Measurements from ENCODE around the gene NHLH1. TPM values are rescaled to one million over a fixed set of nuclear protein-coding genes. Genes with fewer than 3 reads are reported as not detected.
A peak's percentile ranks its signal among the peaks of the same experiment; 100 is the strongest.

Gene NHLH1
- total RNA-seq, 3 donors from 2014 or later (not counting 1 experiment from before 2014, with no cell fraction given): 0.13 to 0.16 TPM; not detected in 1

- no peaks in the 10 kb centered on the region for H3K27me3 ChIP-seq (ENCODE audit: control insufficient read depth, insufficient read depth, low read length)
- H3K4me3 ChIP-seq (ENCODE audit: low read length): no peak overlapping the region
- H3K36me3 ChIP-seq (ENCODE audit: control insufficient read depth, insufficient read depth, low read length): peaks cover 72% of the 10 kb centered on the region
- WGBS (ENCODE audit: insufficient coverage): 90% methylated on average over 7 of the region's 7 CpGs
- no peak for TF ChIP-seq CTCF (IDR thresholded peaks at IDR 0.05)
- no peak for ATAC-seq
- no peak overlapping the region for H3K4me3 Mint-ChIP-seq
- intact Hi-C loops (cut with micrococcal nuclease): no loop called here
- DNase-seq: no peak
- H3K4me1 ChIP-seq (ENCODE audit: control insufficient read depth, insufficient read depth, low read length): no peaks in the 10 kb centered on the region
- peaks cover 0 to 5% of the 10 kb centered on the region in 2 donors for H3K4me1 Mint-ChIP-seq
- H3K27ac ChIP-seq (ENCODE audit: low read length): no peak overlapping the region
- no peaks in the 10 kb centered on the region for H3K9me3 Mint-ChIP-seq
- peak overlapping the region in 1 of 2 donors; percentile 52 for H3K27ac Mint-ChIP-seq
- no peaks in the 10 kb centered on the region for H3K27me3 Mint-ChIP-seq (ENCODE audit: low read depth in 2 of 2)
- H3K9me3 ChIP-seq (ENCODE audit: control insufficient read depth, insufficient read depth, low read length): no peaks in the 10 kb centered on the region
- peaks cover 52% of the 10 kb centered on the region for H3K36me3 Mint-ChIP-seq
Measured at GRCh38 chr1:160357286-160358002, 9.4 kb upstream of the NHLH1 start.

GRCh38 chr1:160358073-160358472 lies 8.8 kb upstream of the NHLH1 start:
- TF ChIP-seq CTCF (IDR thresholded peaks at IDR 0.05): no peak
- H3K36me3 Mint-ChIP-seq: peaks cover 47% of the 10 kb centered on the region
- no peak for ATAC-seq
- peak overlapping the region; percentile 26 to 52 for H3K27ac Mint-ChIP-seq
- Histone ChIP-seq H3K27me3 (ENCODE audit: control insufficient read depth, insufficient read depth, low read length) (no peaks in the 10 kb centered on the region), H3K4me3 (ENCODE audit: low read length) (no peak overlapping the region), H3K27ac (ENCODE audit: low read length) (no peak overlapping the region), H3K4me1 (ENCODE audit: control insufficient read depth, insufficient read depth, low read length) (no peaks in the 10 kb centered on the region), H3K36me3 (ENCODE audit: control insufficient read depth, insufficient read depth, low read length) (peaks cover 66% of the 10 kb centered on the region), H3K9me3 (ENCODE audit: control insufficient read depth, insufficient read depth, low read length) (no peaks in the 10 kb centered on the region)
- H3K27me3 Mint-ChIP-seq (ENCODE audit: low read depth in 2 of 2): no peaks in the 10 kb centered on the region
- WGBS (ENCODE audit: insufficient coverage): 95% methylated on average over 4 of the region's 4 CpGs
- peaks cover 0 to 6% of the 10 kb centered on the region in 2 donors for H3K4me1 Mint-ChIP-seq
- no peaks in the 10 kb centered on the region for H3K9me3 Mint-ChIP-seq
- DNase-seq: no peak
- H3K4me3 Mint-ChIP-seq: no peak overlapping the region
- intact Hi-C loops (cut with micrococcal nuclease): no loop called here

- H3K36me3 Mint-ChIP-seq: peaks cover 33% of the 10 kb centered on the region
- ATAC-seq: no peak
Measured at GRCh38 chr1:160359559-160360226, 7.2 kb upstream of the NHLH1 start.

More at GRCh38 chr1:160359559-160360226, 7.2 kb upstream of the NHLH1 start:
- H3K27ac Mint-ChIP-seq: no peak overlapping the region
- Histone ChIP-seq H3K27me3 (ENCODE audit: control insufficient read depth, insufficient read depth, low read length) (no peaks in the 10 kb centered on the region), H3K4me3 (ENCODE audit: low read length) (no peak overlapping the region), H3K27ac (ENCODE audit: low read length) (no peak overlapping the region), H3K36me3 (ENCODE audit: control insufficient read depth, insufficient read depth, low read length) (peaks cover 50% of the 10 kb centered on the region), H3K9me3 (ENCODE audit: control insufficient read depth, insufficient read depth, low read length) (no peaks in the 10 kb centered on the region), H3K4me1 (ENCODE audit: control insufficient read depth, insufficient read depth, low read length) (no peaks in the 10 kb centered on the region)
- 97% methylated on average over 8 of the region's 9 CpGs for WGBS (ENCODE audit: insufficient coverage)
- peaks cover 0 to 6% of the 10 kb centered on the region in 2 donors for H3K4me1 Mint-ChIP-seq
- H3K9me3 Mint-ChIP-seq: no peaks in the 10 kb centered on the region
- DNase-seq: no peak
- intact Hi-C loops (cut with micrococcal nuclease): no loop called here
- TF ChIP-seq CTCF (IDR thresholded peaks at IDR 0.05): no peak
- H3K4me3 Mint-ChIP-seq: no peak overlapping the region
- no peaks in the 10 kb centered on the region for H3K27me3 Mint-ChIP-seq (ENCODE audit: low read depth in 2 of 2)
